Esophagus muscularis mucosa (tissue), 4 donors: ENCODE measurements around the gene NDUFS5. TPM values are rescaled to one million over a fixed set of nuclear protein-coding genes. Genes with fewer than 3 reads are reported as not detected.
A peak's percentile ranks its signal among the peaks of the same experiment; 100 is the strongest.
"Not testable (repeated sequence)": the region's sequence is repeated elsewhere in the genome, so short reads cannot be mapped to it uniquely, and the experiment has no call there.

Experiments
- DNase-seq: peaks from one replicate; pipeline ENCODE4 v3.0.0-alpha.2; 2017; ENCODE audit errors: extremely low spot score
- H3K27ac ChIP-seq, 4 donors: fragments of 200-600 bp; sonication (generic); replicated peaks in 1 of 4; 1 replicate in 3 of 4; 2 replicates in 1 of 4; pipeline ENCODE4 v1.5.1; 2016 to 2019; ENCODE audit warnings: mild to moderate bottlenecking in 1 of 4
- H3K27me3 ChIP-seq, 4 donors: fragments of 200-600 bp; sonication (generic); one replicate each; pipeline versions ENCODE4 v1.5.1 to v1.6.0; 2016 to 2019
- H3K36me3 ChIP-seq, 4 donors: fragments of 200-600 bp; sonication (generic); one replicate each; pipeline ENCODE4 v1.5.1; 2016 to 2019
- H3K4me1 ChIP-seq, 4 donors: fragments of 200-600 bp; sonication (generic); one replicate each; pipeline ENCODE4 v1.5.1; 2016 to 2019
- H3K4me3 ChIP-seq, 4 donors: fragments of 200-600 bp; sonication (generic); 1 replicate in 2 of 4; 2 replicates in 2 of 4; pipeline ENCODE4 v1.5.1; 2016 to 2019; ENCODE audit warnings: mild to moderate bottlenecking in 4 of 4, moderate library complexity in 1 of 4
- H3K9me3 ChIP-seq, 4 donors: fragments of 200-600 bp; sonication (generic); 1 replicate in 3 of 4; 2 replicates in 1 of 4; pipeline ENCODE4 v1.5.1; 2016 to 2019
- EP300 ChIP-seq: sonication (generic); formaldehyde crosslinking; IDR thresholded peaks from one replicate; pipeline ENCODE4 v1.6.1; 2017; ENCODE audit warnings: antibody characterized with exemption
- POLR2A ChIP-seq: fragments of 450-650 bp; IDR thresholded peaks from one replicate; pipeline ENCODE4 v1.6.1; 2017; ENCODE audit warnings: antibody characterized with exemption, moderate library complexity, mild to moderate bottlenecking, low read depth
- POLR2AphosphoS5 ChIP-seq, 2 donors: sonication (generic); formaldehyde crosslinking; IDR thresholded peaks; one replicate each; pipeline ENCODE4 v1.6.1; 2017; ENCODE audit warnings: antibody characterized with exemption in 2 of 2
- WGBS: methylation state at CpG from one replicate; pipeline ENCODE4 v1.1.5; 2018; 5-methylcytosine and 5-hydroxymethylcytosine counted together
- intact Hi-C: fragments of 100-400 bp; cut with DNase I; formaldehyde crosslinking; loops from one replicate; pipeline ENCODE4 v1.15.1; 2023
- total RNA-seq, 4 donors: library from RNA; depleted of rRNA; stranded (reverse); fragments of >200 nt; gene quantifications; one replicate each; pipeline versions ENCODE4 v1.1.0 to v1.2.1, GENCODE V29; 2016
- TF ChIP-seq, protein P1 (sequence below), 3 experiments: fragments of 200-600 bp in 2 of 3; fragments of 450-650 bp in 1 of 3; sonication (generic) in 2 of 3; IDR thresholded peaks; one replicate each; pipeline ENCODE4 v1.5.1; 2017 to 2019; ENCODE audit warnings: antibody characterized with exemption in 3 of 3, mild to moderate bottlenecking in 2 of 3, moderate library complexity in 1 of 3

Gene NDUFS5
- total RNA-seq, 4 donors from 2014 or later, result 274 to 655 (median 373) TPM

DNA sequence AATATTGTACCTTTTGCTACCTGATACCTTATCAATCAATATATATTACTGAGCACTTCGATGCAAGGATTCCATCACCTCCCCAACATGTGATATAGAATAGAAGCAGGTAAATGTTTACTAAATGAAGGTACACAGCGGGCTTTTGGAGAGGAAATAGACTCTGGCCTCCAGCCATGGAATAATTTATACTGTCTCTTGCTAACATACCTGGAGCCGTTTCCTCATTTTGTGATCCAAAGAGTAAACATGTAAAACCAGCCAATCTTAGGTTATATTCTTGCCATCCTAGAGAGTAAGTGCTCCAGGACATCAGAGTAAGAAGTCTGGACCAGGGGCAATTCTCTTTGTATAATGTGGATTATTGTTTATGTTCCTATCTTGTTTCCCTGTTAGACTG is 39.4 kb downstream of the NDUFS5 start:
- intact Hi-C loops, result no loop called here
- no peak for DNase-seq
- 75% methylated on average over 3 of the region's 3 CpGs for WGBS
- H3K27me3 ChIP-seq, result no peaks in the 10 kb centered on the region
- no peaks in the 10 kb centered on the region for H3K4me1 ChIP-seq
- TF ChIP-seq POLR2AphosphoS5 (IDR thresholded peaks at IDR 0.05) (no peak), POLR2A (no peak), EP300 (no peak)
- TF ChIP-seq, protein P1, sequence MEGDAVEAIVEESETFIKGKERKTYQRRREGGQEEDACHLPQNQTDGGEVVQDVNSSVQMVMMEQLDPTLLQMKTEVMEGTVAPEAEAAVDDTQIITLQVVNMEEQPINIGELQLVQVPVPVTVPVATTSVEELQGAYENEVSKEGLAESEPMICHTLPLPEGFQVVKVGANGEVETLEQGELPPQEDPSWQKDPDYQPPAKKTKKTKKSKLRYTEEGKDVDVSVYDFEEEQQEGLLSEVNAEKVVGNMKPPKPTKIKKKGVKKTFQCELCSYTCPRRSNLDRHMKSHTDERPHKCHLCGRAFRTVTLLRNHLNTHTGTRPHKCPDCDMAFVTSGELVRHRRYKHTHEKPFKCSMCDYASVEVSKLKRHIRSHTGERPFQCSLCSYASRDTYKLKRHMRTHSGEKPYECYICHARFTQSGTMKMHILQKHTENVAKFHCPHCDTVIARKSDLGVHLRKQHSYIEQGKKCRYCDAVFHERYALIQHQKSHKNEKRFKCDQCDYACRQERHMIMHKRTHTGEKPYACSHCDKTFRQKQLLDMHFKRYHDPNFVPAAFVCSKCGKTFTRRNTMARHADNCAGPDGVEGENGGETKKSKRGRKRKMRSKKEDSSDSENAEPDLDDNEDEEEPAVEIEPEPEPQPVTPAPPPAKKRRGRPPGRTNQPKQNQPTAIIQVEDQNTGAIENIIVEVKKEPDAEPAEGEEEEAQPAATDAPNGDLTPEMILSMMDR (IDR thresholded peaks at IDR 0.05), result no peak
- H3K4me3 ChIP-seq, result no peak overlapping the region
- H3K36me3 ChIP-seq, result no peaks in the 10 kb centered on the region
- no peak overlapping the region for H3K27ac ChIP-seq
- H3K9me3 ChIP-seq, result no peaks in the 10 kb centered on the region

DNA sequence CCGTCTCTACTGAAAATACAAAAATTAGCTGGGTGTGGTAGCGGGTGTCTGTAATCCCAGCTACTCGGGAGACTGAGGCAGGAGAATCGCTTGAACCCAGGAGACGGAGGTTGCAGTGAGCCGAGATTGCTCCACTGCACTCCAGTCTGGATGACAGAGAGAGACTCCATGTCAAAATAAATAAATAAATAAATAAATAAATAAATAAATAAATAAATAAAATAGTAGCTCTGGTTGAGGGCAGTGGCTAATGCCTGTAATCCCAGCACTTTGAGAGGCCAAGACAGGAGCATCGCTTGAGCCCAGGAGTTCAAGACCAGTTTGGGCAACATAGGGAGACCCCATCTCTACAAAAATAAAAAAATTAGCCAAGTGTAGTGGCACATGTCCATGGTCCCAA is 42.1 kb downstream of the NDUFS5 start:
- H3K4me1 ChIP-seq, H3K9me3 ChIP-seq, H3K4me3 ChIP-seq, H3K36me3 ChIP-seq, H3K27ac ChIP-seq, intact Hi-C loops, DNase-seq, H3K27me3 ChIP-seq: not testable (repeated sequence)
- 97% methylated on average over 7 of the region's 7 CpGs for WGBS

- H3K4me3 ChIP-seq, H3K27me3 ChIP-seq, H3K36me3 ChIP-seq, intact Hi-C loops, DNase-seq, H3K27ac ChIP-seq, H3K4me1 ChIP-seq, H3K9me3 ChIP-seq: not testable (repeated sequence)
These were observed 45.4 kb downstream of the NDUFS5 start for GRCh38 chr1:39071557-39071956.

DNA sequence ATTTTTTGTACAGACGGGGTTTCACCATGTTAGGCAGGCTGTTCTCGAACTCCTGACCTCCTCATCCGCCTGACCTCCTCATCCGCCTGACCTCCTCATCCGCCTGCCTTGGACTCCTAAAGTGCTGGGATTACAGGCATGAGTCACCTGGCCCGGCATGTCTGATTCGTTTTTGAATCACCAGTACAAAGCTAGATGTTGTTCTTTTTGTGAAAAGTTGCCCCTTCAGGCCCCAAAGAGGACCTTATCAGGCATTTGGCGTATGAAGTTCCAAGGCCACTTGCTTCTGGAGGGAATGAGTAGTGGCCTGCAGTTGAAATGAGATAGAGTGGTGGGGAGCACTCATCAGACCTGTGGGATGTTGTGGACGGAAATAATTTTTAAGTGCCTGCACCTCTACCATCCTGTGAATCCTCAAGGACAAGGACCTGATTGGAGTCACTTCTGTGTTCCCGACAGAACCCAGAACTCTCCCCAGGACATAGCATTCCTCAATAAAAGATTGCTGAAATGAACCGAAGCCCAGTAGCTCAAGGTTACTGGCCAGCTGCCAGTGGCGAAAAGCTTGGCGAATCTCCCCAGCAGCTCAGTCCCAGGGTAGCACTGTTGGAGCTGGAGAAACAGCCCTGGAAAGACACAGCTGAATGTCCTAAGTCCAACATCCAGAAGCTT is 50.1 kb downstream of the NDUFS5 start:
- H3K4me3 ChIP-seq, result no peak overlapping the region
- no peak for DNase-seq
- peaks cover 0 to 7% (median 2%) of the 10 kb centered on the region in 4 donors for H3K27me3 ChIP-seq
- H3K4me1 ChIP-seq, result peaks cover 8 to 24% (median 20%) of the 10 kb centered on the region in 4 donors
- H3K27ac ChIP-seq, result peak overlapping the region; percentile 18 to 66 (median 59)
- peak in 1 of 2 donors; percentile 50 for TF ChIP-seq POLR2AphosphoS5 (IDR thresholded peaks at IDR 0.05)
- no peak for TF ChIP-seq EP300
- 59% methylated on average over 13 of the region's 13 CpGs for WGBS
- intact Hi-C loops, result no loop called here
- no peaks in the 10 kb centered on the region for H3K9me3 ChIP-seq
- H3K36me3 ChIP-seq, result no peaks in the 10 kb centered on the region

- no peak overlapping the region for H3K4me3 ChIP-seq
- TF ChIP-seq, protein P1 (IDR thresholded peaks at IDR 0.05), result no peak
- no peak for TF ChIP-seq POLR2AphosphoS5 (IDR thresholded peaks at IDR 0.05)
- TF ChIP-seq EP300, result no peak
- no peak for TF ChIP-seq POLR2A
- peak overlapping the region; percentile 13 to 66 (median 59) for H3K27ac ChIP-seq
- H3K9me3 ChIP-seq, result no peaks in the 10 kb centered on the region
- peaks cover 0 to 13% (median 4%) of the 10 kb centered on the region in 4 donors for H3K27me3 ChIP-seq
- WGBS, result 88% methylated on average over 2 of the region's 2 CpGs
- H3K36me3 ChIP-seq, result no peaks in the 10 kb centered on the region
- H3K4me1 ChIP-seq, result peaks cover 8 to 29% (median 25%) of the 10 kb centered on the region in 4 donors
- intact Hi-C loops, result no loop called here
- DNase-seq, result no peak
These were observed 50.6 kb downstream of the NDUFS5 start for GRCh38 chr1:39076799-39077148.

DNA sequence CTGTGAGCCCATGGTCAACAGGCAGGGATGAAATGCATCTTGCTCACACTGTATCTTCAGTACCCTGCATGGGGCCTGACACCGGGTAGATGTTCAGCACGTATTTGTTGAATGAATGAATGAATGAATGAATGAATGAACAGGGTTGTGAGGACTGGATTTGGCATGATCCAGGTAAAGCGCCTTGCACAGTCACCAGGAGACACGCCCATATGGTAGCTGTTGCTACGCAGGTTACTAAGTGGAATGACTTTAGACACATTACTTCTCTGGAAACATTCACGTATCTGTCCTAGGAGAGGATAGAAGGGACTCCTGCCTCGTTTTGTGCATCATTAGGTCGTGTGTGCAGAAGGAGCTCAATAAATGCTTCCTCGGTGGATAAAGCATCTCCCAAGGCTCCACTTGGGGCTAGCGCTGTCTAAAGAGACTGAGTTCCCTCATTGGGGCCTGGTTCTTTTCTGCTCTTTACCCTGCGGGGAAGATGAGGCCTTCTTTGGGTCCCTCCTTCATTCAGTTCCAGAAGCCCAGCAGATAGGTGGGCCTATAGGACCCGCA is 54.2 kb downstream of the NDUFS5 start:
- DNase-seq, result no peak
- no peaks in the 10 kb centered on the region for H3K9me3 ChIP-seq
- no peak overlapping the region for H3K27ac ChIP-seq
- TF ChIP-seq POLR2AphosphoS5 (IDR thresholded peaks at IDR 0.05) (no peak), EP300 (no peak), POLR2A (no peak)
- TF ChIP-seq, protein P1 (IDR thresholded peaks at IDR 0.05), result no peak
- peaks cover 0 to 30% (median 13%) of the 10 kb centered on the region in 4 donors for H3K27me3 ChIP-seq
- peak overlapping the region; percentile 60 to 74 (median 66) for H3K4me3 ChIP-seq
- intact Hi-C loops, result loop anchor here (10.0 kb wide), 1 partner anchor 206 kb away; the partner anchor contains the start of gene MYCBP
- H3K4me1 ChIP-seq, result peaks cover 13 to 38% (median 34%) of the 10 kb centered on the region in 4 donors
- no peaks in the 10 kb centered on the region for H3K36me3 ChIP-seq
- WGBS, result 84% methylated on average over 11 of the region's 12 CpGs
